Measurements from ENCODE around the gene HDAC6.
"Not testable (repeated sequence)": the region's sequence is repeated elsewhere in the genome, so short reads cannot be mapped to it uniquely, and the experiment has no call there.

The HDAC6 gene

DNA sequence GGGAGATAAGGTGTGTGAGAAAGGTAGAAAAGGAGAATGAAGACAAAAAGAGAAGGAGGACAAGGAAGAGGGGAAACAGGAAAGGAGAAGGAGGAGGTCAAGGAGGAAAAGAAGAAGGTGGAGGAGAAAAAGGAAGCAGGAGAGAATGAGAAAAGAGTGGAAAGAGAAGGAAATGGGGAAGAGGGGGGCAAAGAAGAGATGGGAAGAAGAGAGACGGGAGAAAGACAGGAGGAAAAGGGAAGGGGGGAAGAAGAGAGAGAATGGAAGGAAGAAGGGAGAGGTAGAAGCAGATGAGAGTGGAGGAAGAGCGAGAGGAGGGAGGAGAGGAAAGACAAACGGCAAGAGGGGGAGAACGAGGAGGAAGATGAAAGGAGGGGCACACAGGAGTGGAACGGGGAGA lies 11.4 kb upstream of the HDAC6 start:
- DNase-seq = no peak

DNA sequence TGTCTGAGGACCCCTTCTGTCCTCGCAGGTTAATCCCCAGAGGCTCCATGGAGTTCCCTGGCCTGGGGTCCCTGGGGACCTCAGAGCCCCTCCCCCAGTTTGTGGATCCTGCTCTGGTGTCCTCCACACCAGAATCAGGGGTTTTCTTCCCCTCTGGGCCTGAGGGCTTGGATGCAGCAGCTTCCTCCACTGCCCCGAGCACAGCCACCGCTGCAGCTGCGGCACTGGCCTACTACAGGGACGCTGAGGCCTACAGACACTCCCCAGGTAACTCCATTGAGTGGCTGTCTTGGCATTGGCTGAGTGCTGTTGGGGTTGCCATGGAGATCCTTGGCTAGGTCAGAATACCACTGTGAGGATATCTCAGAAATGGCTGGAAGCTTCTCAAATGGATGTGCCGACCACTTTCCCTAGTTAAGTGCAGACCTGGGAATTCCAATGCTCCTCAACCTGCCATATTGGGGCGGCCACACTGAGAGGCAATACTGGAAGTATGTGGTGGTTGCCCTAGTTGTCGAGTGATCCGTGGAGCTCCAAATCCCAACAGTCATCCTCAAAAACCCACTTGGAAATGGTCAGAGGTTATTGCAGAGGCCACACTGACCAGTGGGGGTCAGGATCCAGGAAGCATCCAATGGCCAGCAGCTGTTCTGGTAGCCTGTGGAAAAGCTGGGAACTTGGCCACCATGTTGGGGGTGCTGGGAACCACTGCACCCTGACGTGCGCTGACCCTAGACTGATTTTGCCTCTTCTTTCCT lies 10.6 kb upstream of the HDAC6 start:
- no peak for DNase-seq

DNA sequence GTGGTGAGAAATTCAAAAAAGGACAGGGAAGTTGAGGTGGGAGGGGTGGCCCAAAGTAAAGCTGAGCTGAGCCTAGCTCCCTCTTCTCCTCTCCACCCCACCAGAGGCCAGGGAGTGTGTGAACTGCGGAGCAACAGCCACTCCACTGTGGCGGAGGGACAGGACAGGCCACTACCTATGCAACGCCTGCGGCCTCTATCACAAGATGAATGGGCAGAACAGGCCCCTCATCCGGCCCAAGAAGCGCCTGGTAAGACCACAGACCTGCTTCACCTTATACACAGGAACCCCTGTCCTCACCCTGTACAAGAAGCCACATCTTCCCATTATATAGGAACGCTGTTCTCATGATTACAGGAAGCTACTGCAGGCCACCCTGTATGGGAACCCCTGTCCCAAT lies 9.6 kb upstream of the HDAC6 start:
- DNase-seq = no peak

DNA sequence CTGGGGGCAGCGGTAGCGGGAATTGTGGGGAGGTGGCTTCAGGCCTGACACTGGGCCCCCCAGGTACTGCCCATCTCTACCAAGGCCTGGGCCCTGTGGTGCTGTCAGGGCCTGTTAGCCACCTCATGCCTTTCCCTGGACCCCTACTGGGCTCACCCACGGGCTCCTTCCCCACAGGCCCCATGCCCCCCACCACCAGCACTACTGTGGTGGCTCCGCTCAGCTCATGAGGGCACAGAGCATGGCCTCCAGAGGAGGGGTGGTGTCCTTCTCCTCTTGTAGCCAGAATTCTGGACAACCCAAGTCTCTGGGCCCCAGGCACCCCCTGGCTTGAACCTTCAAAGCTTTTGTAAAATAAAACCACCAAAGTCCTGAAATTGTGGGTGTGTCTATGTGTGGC lies 7.9 kb upstream of the HDAC6 start:
- DNase-seq = no peak

DNA sequence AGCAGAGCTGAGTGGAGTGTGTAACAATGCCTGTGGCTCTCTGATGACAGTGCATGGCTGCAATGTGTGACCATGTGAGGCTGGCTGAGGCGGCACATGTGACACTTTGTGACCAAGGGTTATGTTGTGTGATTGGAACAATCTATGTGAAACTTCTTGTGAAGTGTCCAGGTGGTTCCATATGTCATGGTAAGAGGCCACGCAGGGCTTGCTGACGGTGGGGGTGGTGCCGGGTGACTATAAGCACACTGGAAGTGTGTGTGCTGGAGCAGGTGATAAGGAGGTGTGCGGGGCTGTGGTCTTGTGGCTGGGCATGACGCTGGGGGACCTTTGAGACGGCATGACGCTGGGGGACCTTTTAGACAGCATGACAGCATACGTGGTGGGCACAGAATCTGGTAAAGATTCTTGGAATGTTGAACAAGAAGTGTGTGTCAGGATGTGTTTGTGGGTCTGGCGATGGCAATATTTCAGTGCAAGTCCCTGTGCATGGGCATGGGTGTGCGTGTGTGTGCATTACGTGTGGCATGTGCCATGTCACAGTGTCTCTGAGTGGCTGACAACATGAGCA lies 7.4 kb upstream of the HDAC6 start:
- no peak for DNase-seq

DNA sequence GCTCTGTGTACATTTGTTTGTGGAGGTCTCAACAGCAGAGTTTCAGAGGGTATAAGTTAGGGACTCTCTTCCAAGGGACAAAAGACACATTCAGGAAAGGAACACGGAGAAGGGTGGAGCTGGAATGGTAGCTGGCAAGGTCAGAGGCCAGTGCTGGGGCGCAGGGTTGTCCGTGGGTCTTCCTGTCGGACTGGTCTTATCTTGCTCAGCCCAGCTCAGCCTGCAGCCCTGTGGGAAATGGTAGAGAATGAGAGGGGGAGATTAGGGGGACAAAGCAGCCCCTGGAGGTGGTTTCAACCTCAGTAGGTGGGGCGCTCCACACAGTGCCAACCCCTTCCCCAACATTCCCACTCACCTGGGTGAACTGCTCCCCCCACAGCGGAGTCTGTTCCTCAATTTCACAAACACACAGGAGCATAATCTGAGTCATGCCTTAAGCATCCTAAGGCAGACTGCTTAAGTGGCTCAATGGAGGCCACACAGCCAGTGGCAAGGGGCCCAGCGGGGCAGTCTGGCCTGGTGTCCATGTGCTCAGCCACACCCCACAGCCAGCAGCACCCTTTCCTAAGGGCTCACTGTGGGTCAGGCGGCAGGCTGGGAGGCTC lies 6.9 kb upstream of the HDAC6 start:
- no peak for DNase-seq

DNA sequence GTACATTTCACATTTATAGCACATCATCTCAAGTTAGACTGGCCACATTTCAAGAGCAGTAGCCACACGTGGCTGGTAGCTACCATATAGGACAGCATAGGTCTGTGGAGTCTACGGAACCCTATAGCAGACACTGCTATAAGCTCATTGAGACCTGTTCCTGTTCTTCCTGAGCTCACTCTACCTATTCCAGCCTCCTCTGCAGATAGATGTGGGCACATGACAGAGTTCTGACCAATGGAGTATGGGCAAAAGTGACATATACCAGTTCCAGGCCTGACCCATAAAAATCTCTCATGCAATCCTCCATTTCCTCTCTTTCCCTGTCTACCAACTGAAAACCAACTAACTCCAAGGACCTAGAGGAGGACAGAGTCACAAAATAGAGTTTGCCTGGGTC lies 3.5 kb upstream of the HDAC6 start:
- DNase-seq = no peak

DNA sequence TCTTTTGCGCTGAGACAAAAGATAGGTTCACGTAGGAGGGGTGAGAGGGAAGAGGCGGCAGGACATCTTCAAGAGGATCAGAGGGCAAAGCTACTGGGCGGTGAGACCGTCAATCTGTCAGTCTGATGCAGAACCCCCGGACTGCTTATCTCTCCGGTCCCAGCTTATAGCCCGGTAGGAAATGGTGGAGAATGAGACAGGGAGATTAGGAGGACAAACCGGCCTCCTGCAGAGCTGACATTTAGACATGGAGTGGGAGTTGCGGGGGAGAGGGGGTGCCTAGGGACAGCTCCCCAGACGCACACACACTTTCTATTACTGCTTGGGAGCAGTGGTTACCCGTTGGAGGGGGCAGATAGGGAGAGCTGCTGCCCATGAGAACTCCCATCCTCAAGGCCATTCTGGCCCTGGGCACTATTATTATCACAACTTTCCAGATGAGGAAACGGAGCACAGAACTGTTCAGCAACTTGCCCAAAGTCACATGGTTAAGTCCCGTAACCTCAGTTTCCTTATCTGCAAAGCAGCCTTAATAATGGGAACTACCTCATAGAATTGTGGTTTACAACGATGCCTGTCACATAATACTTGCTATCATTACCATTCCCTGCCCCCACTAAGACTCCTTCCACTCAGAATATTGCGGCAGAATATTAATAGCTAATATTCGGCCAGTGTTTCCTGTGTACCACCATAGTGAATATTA lies 1.1 kb upstream of the HDAC6 start:
- DNase-seq = no peak

DNA sequence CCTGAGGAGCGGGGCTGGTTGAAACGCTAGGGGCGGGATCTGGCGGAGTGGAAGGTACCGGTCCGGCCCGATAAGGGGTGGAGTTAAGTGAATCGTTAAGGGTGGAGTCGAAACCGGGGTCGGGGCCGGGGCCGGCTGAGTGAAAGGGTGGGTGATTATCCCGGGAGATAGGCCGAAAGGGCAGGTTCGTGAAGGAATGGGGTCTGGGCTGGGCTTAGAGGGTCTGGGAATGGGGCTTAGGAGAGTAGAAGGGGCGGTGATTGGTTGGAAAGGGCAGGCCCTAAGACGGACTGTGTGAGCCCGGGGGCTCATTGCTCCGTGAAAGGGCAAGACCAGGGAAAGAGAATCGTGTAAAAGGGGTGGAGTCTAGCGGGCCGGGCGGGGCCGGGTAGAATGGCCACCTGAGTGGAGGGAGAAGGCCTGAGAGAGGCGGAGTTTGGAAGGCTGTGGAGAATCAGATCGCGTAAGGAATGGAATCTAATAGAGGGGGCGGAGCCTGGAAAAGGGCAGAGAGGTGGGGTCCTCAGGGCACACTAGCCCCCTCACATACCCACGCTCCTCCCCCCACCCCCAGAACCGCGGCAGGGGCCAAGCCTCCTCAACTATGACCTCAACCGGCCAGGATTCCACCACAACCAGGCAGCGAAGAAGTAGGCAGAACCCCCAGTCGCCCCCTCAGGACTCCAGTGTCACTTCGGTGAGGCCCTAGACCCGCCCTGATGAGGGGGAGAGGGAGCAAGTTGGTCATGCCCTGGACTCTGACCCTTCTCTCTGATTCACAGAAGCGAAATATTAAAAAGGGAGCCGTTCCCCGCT lies 430 bp downstream of the HDAC6 start:
- DNase-seq = peak; percentile 7

DNA sequence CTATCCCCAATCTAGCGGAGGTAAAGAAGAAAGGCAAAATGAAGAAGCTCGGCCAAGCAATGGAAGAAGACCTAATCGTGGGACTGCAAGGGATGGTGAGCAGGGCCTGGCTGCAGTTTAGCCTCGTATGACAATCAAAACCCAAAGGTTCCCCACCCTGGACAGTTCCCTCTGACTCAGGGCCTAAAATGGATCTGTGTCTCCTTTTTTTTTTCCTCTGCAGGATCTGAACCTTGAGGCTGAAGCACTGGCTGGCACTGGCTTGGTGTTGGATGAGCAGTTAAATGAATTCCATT lies 986 bp downstream of the HDAC6 start:
- DNase-seq = no peak

DNA sequence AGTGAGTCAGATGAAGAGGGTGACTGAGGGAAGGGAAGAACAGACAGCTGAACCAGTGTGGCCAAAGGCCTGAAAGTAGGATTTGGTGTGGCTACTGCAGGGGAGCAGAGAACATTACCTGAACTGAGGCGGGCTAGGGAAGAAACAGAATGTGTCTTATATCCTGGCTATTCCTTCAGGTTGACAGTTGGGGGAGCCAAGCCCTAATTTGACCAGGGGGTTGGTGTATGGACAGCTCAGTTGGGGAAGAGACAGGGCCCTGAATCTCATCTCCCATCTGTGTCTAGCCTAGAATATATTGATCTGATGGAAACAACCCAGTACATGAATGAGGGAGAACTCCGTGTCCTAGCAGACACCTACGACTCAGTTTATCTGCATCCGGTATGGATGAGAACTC lies 4.2 kb downstream of the HDAC6 start:
- no peak for DNase-seq

DNA sequence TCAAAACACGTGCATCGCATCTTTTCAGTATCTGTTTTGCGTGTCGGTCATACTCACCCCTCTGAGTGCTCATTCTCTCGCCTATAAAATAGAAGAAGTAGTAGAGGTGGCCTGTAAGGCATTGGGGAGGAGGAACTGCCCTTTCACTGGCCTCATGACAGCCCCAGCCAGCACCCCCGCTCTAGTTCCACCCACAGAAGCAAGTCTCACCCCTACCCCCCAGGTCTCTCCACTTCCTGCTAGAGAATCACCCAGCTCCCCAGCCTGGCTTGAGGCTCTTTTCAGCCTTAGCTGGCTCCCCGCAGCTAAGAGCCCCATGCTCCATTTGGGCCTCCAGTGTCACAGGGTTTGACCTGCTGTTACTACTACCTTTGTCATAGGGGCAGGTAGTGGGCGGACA lies 11.8 kb downstream of the HDAC6 start:
- DNase-seq = peak; percentile 2

DNA sequence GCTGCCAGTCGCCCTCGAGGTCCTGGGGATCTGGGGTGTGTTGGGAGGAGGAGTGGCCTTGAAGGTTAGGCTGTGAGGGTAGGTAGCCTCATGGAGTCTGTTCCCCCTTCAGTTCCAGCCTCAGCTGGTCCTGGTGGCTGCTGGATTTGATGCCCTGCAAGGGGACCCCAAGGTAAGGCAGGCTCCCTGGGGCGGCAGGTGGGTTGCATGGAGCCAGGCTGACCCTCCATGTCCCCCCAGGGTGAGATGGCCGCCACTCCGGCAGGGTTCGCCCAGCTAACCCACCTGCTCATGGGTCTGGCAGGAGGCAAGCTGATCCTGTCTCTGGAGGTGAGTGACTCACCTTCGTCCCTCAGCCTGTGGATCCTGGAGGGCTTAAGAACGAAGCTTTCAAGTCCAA lies 12.9 kb downstream of the HDAC6 start:
- DNase-seq = no peak

DNA sequence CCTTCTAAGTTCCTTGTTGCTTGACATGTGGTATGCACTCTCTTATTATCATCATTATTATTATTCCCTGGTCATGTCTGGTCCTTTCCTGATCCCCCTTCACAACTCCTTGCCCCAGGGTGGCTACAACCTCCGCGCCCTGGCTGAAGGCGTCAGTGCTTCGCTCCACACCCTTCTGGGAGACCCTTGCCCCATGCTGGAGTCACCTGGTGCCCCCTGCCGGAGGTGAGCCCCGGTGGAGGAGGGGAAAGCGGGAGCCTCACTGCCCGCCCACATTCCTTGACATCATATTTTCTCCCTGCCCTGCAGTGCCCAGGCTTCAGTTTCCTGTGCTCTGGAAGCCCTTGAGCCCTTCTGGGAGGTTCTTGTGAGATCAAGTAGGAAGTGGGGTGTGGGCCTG lies 13.4 kb downstream of the HDAC6 start:
- DNase-seq = no peak

DNA sequence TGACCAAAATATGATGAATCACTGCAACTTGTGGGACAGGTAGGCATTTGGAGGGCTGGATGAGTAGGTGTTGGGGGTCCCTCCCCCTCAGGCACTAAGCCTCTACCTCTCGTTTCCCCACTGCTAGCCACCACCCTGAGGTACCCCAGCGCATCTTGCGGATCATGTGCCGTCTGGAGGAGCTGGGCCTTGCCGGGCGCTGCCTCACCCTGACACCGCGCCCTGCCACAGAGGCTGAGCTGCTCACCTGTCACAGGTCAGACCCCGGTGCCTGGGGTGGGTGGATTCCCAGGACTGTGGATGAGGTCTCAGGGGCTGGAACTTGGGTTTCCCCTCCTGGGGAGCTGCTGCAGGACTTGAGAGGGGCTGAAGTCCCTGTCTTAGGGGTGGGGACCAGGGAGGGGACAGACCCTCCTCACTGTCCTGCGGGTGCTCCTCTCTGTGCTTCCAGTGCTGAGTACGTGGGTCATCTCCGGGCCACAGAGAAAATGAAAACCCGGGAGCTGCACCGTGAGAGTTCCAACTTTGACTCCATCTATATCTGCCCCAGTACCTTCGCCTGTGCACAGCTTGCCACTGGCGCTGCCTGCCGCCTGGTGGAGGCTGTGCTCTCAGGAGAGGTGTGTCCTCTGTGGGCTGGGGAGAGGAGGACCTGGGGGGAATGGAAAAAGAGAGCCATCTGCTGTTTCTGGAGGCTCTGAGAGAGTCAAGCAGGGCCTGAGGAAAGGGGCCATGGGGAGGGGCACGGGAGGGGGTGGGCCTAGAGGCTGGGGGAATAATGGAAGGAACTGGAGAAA lies 14.3 kb downstream of the HDAC6 start:
- no peak for DNase-seq

DNA sequence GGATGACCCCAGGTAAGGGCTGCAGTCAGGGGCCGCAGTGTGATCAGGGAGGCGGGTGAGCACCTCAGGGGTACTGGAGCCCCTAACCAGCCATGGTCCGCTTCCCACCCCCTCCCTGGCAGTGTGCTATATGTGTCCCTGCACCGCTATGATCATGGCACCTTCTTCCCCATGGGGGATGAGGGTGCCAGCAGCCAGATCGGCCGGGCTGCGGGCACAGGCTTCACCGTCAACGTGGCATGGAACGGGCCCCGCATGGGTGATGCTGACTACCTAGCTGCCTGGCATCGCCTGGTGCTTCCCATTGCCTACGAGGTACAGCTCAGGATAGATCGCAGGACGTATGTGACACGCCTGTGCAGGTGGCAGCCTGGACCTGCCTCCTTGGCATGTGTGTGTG lies 16.2 kb downstream of the HDAC6 start:
- DNase-seq = no peak

DNA sequence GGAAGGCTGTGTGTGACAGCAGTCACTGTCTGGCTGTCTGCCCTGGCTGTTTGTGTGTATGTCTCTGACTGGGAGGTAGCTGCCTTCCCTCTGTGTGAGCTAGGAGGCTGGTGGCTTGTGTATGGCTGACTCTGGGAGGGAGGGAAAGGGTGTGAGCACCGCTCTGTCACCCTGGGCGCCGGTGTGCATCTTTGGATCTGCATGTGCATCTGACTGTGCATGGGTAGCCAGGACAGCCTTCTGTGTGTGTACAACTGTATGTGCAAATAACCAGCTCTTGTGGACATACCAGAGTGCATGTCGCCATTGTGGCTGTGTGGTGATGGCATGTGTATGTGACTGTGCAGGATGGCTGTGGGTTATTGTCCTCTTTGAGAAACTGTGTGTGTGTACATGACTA lies 17.0 kb downstream of the HDAC6 start:
- DNase-seq = no peak

DNA sequence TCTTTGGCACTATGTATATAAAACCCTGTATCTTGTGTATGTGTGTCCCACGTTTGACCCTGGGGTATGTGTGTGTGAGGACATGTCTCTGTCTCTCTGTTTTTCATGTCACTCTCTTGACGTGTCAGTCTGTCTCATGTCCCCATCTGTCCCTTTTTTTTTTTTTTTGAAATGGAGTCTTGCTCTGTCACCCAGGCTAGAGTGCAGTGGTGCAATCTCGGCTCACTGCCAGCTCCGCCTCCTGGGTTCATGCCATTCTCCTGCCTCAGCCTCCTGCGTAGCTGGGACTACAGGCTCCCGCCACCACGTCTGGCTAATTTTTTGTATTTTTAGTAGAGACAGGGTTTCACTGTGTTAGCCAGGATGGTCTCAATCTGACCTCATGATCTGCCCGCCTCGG lies 17.5 kb downstream of the HDAC6 start:
- DNase-seq = not testable (repeated sequence)

DNA sequence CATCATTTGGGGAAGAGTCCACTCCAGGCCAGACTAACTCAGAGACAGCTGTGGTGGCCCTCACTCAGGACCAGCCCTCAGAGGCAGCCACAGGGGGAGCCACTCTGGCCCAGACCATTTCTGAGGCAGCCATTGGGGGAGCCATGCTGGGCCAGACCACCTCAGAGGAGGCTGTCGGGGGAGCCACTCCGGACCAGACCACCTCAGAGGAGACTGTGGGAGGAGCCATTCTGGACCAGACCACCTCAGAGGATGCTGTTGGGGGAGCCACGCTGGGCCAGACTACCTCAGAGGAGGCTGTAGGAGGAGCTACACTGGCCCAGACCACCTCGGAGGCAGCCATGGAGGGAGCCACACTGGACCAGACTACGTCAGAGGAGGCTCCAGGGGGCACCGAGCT lies 21.2 kb downstream of the HDAC6 start:
- no peak for DNase-seq

DNA sequence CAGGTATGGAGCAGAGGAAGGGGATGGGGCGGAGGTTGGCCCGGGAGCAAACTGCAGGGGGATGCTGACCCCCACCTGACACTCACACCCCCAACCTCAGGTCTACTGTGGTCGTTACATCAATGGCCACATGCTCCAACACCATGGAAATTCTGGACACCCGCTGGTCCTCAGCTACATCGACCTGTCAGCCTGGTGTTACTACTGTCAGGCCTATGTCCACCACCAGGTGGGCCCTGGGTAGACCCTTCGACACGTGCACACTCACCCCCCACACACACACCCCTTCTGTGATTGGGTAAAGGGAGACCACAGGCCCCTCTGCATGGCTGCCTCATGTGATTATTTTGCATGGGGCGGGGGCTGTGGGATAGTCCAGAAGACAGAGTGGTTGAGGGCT lies 22.2 kb downstream of the HDAC6 start:
- no peak for DNase-seq

DNA sequence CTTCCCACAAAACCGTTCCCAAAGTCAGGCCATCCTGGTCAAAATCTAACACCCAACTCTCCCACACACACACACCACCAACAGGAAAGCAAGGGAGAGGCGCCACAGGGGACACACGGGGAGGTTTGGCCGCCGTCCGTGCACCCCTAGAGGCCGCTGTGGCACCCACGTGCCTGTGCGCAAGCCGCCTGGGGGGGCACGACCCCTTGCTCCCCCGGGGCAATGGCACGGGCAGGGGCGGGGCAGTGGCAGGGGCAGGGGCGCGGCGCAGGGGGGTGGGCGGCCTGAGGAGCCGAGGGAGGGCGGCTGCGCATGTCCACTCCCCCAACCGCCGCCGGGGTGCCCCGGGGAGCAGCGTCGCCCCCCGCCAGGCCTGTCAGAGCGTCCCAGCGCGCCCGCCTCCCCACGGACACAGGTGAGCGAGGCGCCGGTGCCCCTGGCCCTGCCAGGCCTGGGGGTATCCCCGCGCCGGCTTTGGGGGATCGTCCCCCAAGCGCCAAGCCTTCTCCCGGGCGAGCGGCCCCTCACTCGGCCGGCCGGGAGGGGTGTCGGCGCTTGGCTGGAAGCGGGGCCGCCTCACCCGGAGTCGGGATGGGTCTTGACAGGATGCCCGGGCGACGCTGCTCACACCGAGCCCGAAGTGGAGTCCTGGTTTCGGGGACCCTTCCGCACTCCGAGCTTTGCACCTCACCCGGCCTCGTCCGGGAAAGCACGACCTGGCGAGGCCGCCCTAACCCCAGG lies 24.4 kb downstream of the HDAC6 start, which contains the start of gene ERAS:
Gene ERAS, plus strand, starts transcription at position 379 of the 741 bp plus-strand sequence. CDS start 2,611 bp downstream, outside the sequence.
- DNase-seq = no peak

All from midbrain (tissue), 1 donor.